HEK293 (cell line): ENCODE data around the gene ABR.
"Not testable (repeated sequence)": the region's sequence is repeated elsewhere in the genome, so short reads cannot be mapped to it uniquely, and the experiment has no call there.

Experiments
- CTCF ChIA-PET: fragments of 350-600 bp; formaldehyde crosslinking; extraction: SDS; loops from one replicate; lab custom pipeline; 2021; ENCODE audit warnings: antibody characterized with exemption; lab: Yijun Ruan, JAX
- POLR2A ChIA-PET: fragments of 300-600 bp; formaldehyde crosslinking; extraction: SDS; loops from one replicate; lab custom pipeline; 2020; ENCODE audit warnings: antibody characterized with exemption, inconsistent platforms; lab: Yijun Ruan, JAX
- H3K27ac ChIP-seq: fragments of 200-500 bp; sonication (Bioruptor generic); 2 replicates; pipeline ENCODE4 v1.5.1; 2014; ENCODE audit warnings: low read depth, low read length, control low read depth, inconsistent platforms; ENCODE audit errors: extremely low read depth
- H3K36me3 ChIP-seq, 2 experiments: fragments of 200-500 bp in 1 of 2; sonication (Bioruptor generic) in 1 of 2; 1 replicate in 1 of 2; 2 replicates in 1 of 2; pipeline ENCODE4 v1.5.1; 2014 to 2017; ENCODE audit warnings: inconsistent platforms in 2 of 2, low read length in 2 of 2; ENCODE audit not compliant: control insufficient read depth in 2 of 2, insufficient read depth in 1 of 2
- H3K4me1 ChIP-seq: fragments of 200-500 bp; sonication (Bioruptor generic); 2 replicates; pipeline ENCODE4 v1.5.1; 2014; ENCODE audit warnings: mild to moderate bottlenecking, low read length, inconsistent platforms; ENCODE audit not compliant: control insufficient read depth, insufficient read depth
- H3K4me3 ChIP-seq: 2 replicates; pipeline ENCODE4 v1.5.1; 2011; ENCODE audit warnings: low read depth, mild to moderate bottlenecking, control low read depth, low read length, moderate library complexity
- H3K9me3 ChIP-seq: fragments of 200-500 bp; sonication (Bioruptor generic); 2 replicates; pipeline ENCODE4 v1.5.1; 2014; ENCODE audit warnings: low read depth, low read length, inconsistent platforms; ENCODE audit not compliant: control insufficient read depth, insufficient read depth
- GLIS1 ChIP-seq: fragments of 450-650 bp; formaldehyde crosslinking; IDR thresholded peaks from 2 replicates; pipeline ENCODE4 v1.5.1; 2016; ENCODE audit warnings: missing biosample characterization, missing genetic modification characterization
- REST ChIP-seq: fragments of 450-650 bp; formaldehyde crosslinking; IDR thresholded peaks from 2 replicates; pipeline ENCODE4 v1.5.1; 2016; ENCODE audit warnings: missing biosample characterization, missing genetic modification characterization
- ZFP3 ChIP-seq: fragments of 450-650 bp; formaldehyde crosslinking; IDR thresholded peaks from 2 replicates; pipeline ENCODE4 v1.5.1; 2016; ENCODE audit warnings: low read depth, missing biosample characterization, missing genetic modification characterization
- ZIC2 ChIP-seq: fragments of 450-650 bp; formaldehyde crosslinking; IDR thresholded peaks from 2 replicates; pipeline ENCODE4 v1.5.1; 2016; ENCODE audit warnings: missing biosample characterization, missing genetic modification characterization
- ZNF169 ChIP-seq: fragments of 450-650 bp; formaldehyde crosslinking; IDR thresholded peaks from 2 replicates; pipeline ENCODE4 v1.5.1; 2016; ENCODE audit warnings: missing biosample characterization, missing genetic modification characterization
- ZNF274 ChIP-seq, 2 experiments: fragments of 200-500 bp in 1 of 2; fragments of 450-650 bp in 1 of 2; sonication (Bioruptor generic) in 1 of 2; formaldehyde crosslinking in 1 of 2; IDR thresholded peaks; 2 replicates each; pipeline versions ENCODE4 v1.5.1 to v1.6.1; 2014 to 2016; ENCODE audit warnings: borderline replicate concordance in 1 of 2, inconsistent platforms in 1 of 2, low read length in 1 of 2, missing biosample characterization in 1 of 2, missing genetic modification characterization in 1 of 2
- ZNF521 ChIP-seq: fragments of 450-650 bp; formaldehyde crosslinking; IDR thresholded peaks from 2 replicates; pipeline ENCODE4 v1.5.1; 2017; ENCODE audit warnings: missing biosample characterization, mild to moderate bottlenecking, missing genetic modification characterization
- ZNF571 ChIP-seq: fragments of 450-650 bp; formaldehyde crosslinking; IDR thresholded peaks from 2 replicates; pipeline ENCODE4 v1.5.0; 2017; ENCODE audit warnings: missing biosample characterization, missing genetic modification characterization
- ZNF623 ChIP-seq: fragments of 450-650 bp; formaldehyde crosslinking; IDR thresholded peaks from 2 replicates; pipeline ENCODE4 v1.5.1; 2016; ENCODE audit warnings: missing biosample characterization, missing genetic modification characterization
- ZNF704 ChIP-seq: fragments of 450-650 bp; formaldehyde crosslinking; IDR thresholded peaks from 2 replicates; pipeline ENCODE4 v1.5.1; 2016; ENCODE audit warnings: missing biosample characterization, missing genetic modification characterization
- ZNF837 ChIP-seq: fragments of 450-650 bp; formaldehyde crosslinking; IDR thresholded peaks from 2 replicates; pipeline ENCODE4 v1.5.1; 2016; ENCODE audit warnings: missing biosample characterization, missing genetic modification characterization
- TF ChIP-seq, protein P1 (sequence below): fragments of 450-650 bp; formaldehyde crosslinking; IDR thresholded peaks from 2 replicates; pipeline ENCODE4 v1.5.1; 2016; ENCODE audit warnings: missing biosample characterization, missing genetic modification characterization, borderline replicate concordance
- TF ChIP-seq, protein P2 (sequence below): fragments of 450-650 bp; formaldehyde crosslinking; IDR thresholded peaks from 2 replicates; pipeline ENCODE4 v1.5.1; 2016; ENCODE audit warnings: missing biosample characterization, missing genetic modification characterization

The ABR gene

GRCh38 chr17:1121442-1121817 is 58.4 kb downstream of the ABR start:
- CTCF ChIA-PET = interaction anchor here (0.7 to 8.0 kb wide), 9 partner anchors 10 to 137 kb away, joined by 3 to 114 read pairs (median 5); no protein-coding TSS in a partner anchor
- H3K36me3 ChIP-seq = peaks cover 0 to 15% of the 10 kb centered on the region in 2 experiments; a peak in 1 of 3 replicates
- TF ChIP-seq ZIC2 = peak; percentile 99
- TF ChIP-seq GLIS1 (tag by site-specific recombination) = peak; percentile 52
- H3K27ac ChIP-seq, H3K9me3 ChIP-seq, H3K4me3 ChIP-seq, POLR2A ChIA-PET, H3K4me1 ChIP-seq: not testable (repeated sequence)

- TF ChIP-seq ZNF623 (tag by site-specific recombination) = no peak
- Histone ChIP-seq H3K27ac (no peak overlapping the region), H3K4me1 (no peaks in the 10 kb centered on the region), H3K36me3 (peaks cover 0 to 15% of the 10 kb centered on the region in 2 experiments; a peak in 1 of 3 replicates), H3K9me3 (no peaks in the 10 kb centered on the region), H3K4me3 (no peak overlapping the region)
- ChIA-PET CTCF (interaction anchor here (0.6 to 8.0 kb wide), 10 partner anchors 11 to 169 kb away, joined by 3 to 114 read pairs (median 4); no protein-coding TSS in a partner anchor), POLR2A (no interaction called here)
Observed at GRCh38 chr17:1120596-1121441, 59.0 kb downstream of the ABR start.

DNA sequence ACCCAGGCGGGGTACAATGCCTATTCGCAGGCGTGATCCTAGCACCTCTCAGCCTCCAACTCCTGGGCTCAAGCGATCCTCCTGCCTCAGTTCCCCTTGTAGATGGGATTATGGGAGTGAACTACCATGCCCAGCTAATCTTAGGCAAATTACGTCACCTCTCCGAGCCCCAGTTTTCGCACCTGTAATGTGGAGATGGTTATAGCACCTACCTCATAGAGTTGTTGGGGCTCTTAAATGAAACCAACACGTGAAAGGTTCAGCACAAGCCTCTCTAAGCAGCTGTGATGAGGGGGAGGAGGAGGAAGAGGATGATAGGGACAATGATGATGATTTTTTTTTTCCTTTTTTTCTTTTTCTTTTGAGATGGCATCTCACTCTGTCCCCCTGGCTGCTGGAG is 59.9 kb downstream of the ABR start:
- Histone ChIP-seq H3K9me3 (no peaks in the 10 kb centered on the region), H3K4me3 (no peak overlapping the region), H3K36me3 (peaks cover 0 to 13% of the 10 kb centered on the region in 2 experiments; a peak in 1 of 3 replicates), H3K4me1 (peaks cover 5% of the 10 kb centered on the region), H3K27ac (no peak overlapping the region)
- CTCF ChIA-PET = interaction anchor here (0.6 to 8.0 kb wide), 5 partner anchors 22 to 213 kb away, joined by 3 to 114 read pairs (median 4); no protein-coding TSS in a partner anchor
- TF ChIP-seq REST (tag by site-specific recombination) (no peak), ZNF274 (IDR thresholded peaks at IDR 0.05; ENCODE audit: low read length) (no peak), ZNF274 (tag by site-specific recombination; IDR thresholded peaks at IDR 0.05; ENCODE audit: borderline replicate concordance) (no peak), ZFP3 (tag by site-specific recombination) (no peak), ZNF704 (tag by site-specific recombination) (no peak), ZNF521 (no peak), ZNF169 (tag by site-specific recombination) (no peak), ZNF571 (tag by site-specific recombination) (no peak), ZNF837 (tag by site-specific recombination) (no peak)
- TF ChIP-seq, protein P1, sequence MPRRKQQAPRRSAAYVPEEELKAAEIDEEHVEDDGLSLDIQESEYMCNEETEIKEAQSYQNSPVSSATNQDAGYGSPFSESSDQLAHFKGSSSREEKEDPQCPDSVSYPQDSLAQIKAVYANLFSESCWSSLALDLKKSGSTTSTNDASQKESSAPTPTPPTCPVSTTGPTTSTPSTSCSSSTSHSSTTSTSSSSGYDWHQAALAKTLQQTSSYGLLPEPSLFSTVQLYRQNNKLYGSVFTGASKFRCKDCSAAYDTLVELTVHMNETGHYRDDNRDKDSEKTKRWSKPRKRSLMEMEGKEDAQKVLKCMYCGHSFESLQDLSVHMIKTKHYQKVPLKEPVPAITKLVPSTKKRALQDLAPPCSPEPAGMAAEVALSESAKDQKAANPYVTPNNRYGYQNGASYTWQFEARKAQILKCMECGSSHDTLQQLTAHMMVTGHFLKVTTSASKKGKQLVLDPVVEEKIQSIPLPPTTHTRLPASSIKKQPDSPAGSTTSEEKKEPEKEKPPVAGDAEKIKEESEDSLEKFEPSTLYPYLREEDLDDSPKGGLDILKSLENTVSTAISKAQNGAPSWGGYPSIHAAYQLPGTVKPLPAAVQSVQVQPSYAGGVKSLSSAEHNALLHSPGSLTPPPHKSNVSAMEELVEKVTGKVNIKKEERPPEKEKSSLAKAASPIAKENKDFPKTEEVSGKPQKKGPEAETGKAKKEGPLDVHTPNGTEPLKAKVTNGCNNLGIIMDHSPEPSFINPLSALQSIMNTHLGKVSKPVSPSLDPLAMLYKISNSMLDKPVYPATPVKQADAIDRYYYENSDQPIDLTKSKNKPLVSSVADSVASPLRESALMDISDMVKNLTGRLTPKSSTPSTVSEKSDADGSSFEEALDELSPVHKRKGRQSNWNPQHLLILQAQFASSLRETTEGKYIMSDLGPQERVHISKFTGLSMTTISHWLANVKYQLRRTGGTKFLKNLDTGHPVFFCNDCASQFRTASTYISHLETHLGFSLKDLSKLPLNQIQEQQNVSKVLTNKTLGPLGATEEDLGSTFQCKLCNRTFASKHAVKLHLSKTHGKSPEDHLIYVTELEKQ (tag by site-specific recombination) = no peak
- TF ChIP-seq, protein P2, sequence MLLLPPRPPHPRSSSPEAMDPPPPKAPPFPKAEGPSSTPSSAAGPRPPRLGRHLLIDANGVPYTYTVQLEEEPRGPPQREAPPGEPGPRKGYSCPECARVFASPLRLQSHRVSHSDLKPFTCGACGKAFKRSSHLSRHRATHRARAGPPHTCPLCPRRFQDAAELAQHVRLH = no peak
- TF ChIP-seq, all 188 proteins: peak for 0
- POLR2A ChIA-PET = no interaction called here
